ENCODE measurements around the gene ARMC7.
"Not testable (repeated sequence)": the region's sequence is repeated elsewhere in the genome, so short reads cannot be mapped to it uniquely, and the experiment has no call there.

ARMC7 gene

GRCh38 chr17:75152523-75152921 lies 42.8 kb downstream of the ARMC7 start:
- DNase-seq (ENCODE audit: low spot score), result no peak
- TF ChIP-seq CTCF (IDR thresholded peaks at IDR 0.05), result no peak
- Histone ChIP-seq H3K4me3 (no peak overlapping the region), H3K27ac (no peak overlapping the region)

DNA sequence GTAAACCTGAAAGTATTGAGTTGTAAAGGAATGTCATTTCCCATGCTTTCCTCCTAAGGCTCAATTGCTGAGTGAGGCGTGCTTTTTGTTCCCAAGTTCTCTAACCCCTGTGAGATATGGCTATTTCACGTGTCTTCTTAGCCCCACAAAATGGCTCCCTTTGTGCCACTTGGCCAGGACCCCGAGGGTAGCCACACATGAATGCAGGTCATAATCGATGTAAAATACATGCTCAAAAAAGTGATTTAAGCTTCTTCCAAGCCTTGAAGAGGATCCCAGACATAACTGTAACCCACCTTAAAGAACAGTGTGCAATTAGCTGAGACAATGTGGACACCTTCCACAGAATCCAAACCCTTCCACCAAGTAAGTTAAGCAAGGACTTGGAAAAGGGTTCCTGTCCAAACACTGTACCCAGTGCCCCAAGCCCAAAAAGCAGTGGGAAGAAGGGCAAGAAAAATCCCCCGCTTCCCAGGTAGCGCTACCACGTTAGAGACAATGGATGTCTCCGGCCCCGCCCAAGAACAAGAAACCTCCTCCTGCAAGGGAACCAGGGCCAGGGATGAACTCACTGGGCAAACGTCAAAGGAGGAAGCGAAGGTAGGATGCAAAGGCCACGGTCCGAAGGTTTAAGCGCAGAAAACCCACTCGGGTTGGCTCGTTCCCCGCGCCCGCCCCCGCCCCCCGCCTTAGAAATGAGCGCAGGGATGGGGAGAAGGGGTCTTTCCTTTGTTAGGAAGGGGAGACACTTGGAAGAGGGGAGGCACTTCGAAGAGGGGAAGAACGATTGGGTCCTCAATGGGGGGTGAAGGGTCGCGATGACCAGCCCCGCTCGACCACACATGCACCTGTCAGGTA lies 43.4 kb downstream of the ARMC7 start:
- no peak for TF ChIP-seq CTCF (IDR thresholded peaks at IDR 0.05)
- DNase-seq (ENCODE audit: low spot score), result no peak
- Histone ChIP-seq H3K27ac (no peak overlapping the region), H3K4me3 (peak overlapping the region; percentile 95)

- TF ChIP-seq CTCF (IDR thresholded peaks at IDR 0.05), result no peak
- Histone ChIP-seq H3K4me3 (peak overlapping the region; percentile 95), H3K27ac (peak overlapping the region in 1 of 2 donors; percentile 81)
- DNase-seq (ENCODE audit: low spot score), result no peak
Measured at GRCh38 chr17:75153780-75154194, 44.0 kb downstream of the ARMC7 start.

DNA sequence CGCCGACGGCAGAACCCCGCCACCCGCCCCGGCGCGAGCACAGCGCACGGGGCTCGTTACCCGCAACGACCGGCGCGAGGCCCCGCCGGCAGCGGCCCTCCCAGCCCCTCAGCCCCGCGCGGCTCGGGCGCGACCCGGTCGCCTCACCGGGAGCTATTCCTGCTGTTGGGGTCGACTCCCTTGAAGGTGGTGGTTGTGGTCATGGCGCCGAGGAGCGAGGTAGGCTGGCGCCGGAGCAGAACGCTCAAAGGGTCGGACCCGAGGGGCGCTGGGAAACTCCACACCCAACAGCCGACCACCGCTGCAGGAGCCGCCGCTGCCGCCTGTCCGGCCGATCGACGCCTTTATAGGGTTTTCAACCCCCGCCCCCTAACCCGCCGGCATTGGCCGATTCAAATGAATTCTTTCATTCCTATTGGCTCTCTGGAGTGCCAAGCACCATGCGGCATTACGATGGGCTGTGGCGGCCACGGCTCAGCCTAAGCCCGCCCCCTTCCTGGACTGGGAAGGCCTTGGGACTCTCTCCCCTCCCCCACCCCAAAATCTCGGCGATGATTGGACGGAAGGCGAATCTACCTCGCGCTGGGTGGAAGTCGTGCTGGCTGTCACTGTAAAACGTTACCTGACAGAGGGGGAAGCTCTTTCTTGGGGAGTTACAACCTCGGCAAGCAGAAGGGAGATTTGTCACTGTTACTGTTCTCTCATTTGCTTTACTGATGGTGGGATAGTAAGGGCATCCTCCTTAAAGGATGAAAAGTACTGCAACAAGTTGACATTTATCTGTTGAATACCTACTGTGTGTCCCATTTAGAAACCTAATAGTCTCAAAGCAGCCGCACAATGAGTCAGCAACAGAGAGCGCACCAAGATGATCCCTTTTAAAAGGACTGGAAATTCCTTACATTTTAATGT lies 44.7 kb downstream of the ARMC7 start, which contains the start of gene JPT1:
TSS of gene JPT1 (minus strand) at position 318 of the 912 bp plus-strand sequence. CDS start at position 203, 115 bp downstream.
- Histone ChIP-seq H3K4me3 (peak within 1 kb of the TSS; percentile 95), H3K27ac (peak within 1 kb of the TSS in 1 of 2 donors; percentile 81)
- TF ChIP-seq CTCF (IDR thresholded peaks at IDR 0.05), result no peak
- peak; percentile 98 for DNase-seq (ENCODE audit: low spot score)

- peak overlapping the region; percentile 95 for H3K4me3 ChIP-seq
- peak overlapping the region in 1 of 2 donors; percentile 81 for H3K27ac ChIP-seq
- TF ChIP-seq CTCF (IDR thresholded peaks at IDR 0.05), result no peak
- no peak for DNase-seq (ENCODE audit: low spot score)
Measured at GRCh38 chr17:75155191-75155601, 45.4 kb downstream of the ARMC7 start.

DNA sequence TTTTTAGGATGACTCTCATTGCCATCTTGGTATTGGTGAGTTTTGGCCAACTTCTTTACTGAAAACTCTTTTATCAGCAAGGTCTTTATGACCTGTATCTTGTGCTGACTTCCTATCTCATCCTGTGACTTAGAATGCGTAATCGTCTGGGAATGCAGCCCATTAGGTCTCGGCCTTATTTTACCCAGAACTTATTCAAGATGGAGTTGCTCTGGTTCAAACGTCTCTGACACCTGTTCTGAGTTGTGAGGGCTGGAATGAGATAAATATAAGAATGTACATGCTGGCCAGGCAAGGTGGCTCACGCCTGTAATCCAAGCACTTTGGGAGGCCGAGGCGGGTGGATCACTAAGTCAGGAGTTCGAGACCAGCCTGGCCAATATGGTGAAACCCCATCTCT lies 48.7 kb downstream of the ARMC7 start:
- not testable (repeated sequence) for H3K27ac ChIP-seq; H3K4me3 ChIP-seq; DNase-seq (ENCODE audit: low spot score)
